ENCODE results near the gene ARHGEF19.
"Not testable (repeated sequence)": the region's sequence is repeated elsewhere in the genome, so short reads cannot be mapped to it uniquely, and the experiment has no call there.

GRCh38 chr1:16215240-16215639 lies 2.8 kb upstream of the ARHGEF19 start:
- not testable (repeated sequence) for TF ChIP-seq MYC (IDR thresholded peaks at IDR 0.05; ENCODE audit: low read depth, low read length); MYC (CRISPR knock-in tag; IDR thresholded peaks at IDR 0.05; ENCODE audit: borderline replicate concordance, low read depth); TRIM28 (IDR thresholded peaks at IDR 0.05); TOE1 (IDR thresholded peaks at IDR 0.05; ENCODE audit: borderline replicate concordance); TOE1 (CRISPR knock-in tag; IDR thresholded peaks at IDR 0.05; ENCODE audit: borderline replicate concordance, low read depth); EZH2 (IDR thresholded peaks at IDR 0.05; ENCODE audit: borderline replicate concordance, low read depth, low read length); PTBP1 (IDR thresholded peaks at IDR 0.05; ENCODE audit: low read depth, low read length); CTCF (IDR thresholded peaks at IDR 0.05 in 2 of 3, conservative IDR thresholded peaks at IDR 0.05 in 1 of 3; ENCODE audit: insufficient read depth in 2 of 3, low read depth in 1 of 3, low read length in 3 of 3); BRF1 (IDR thresholded peaks at IDR 0.05; ENCODE audit: borderline replicate concordance, extremely low read depth, insufficient read length); FOXM1 (IDR thresholded peaks at IDR 0.05; ENCODE audit: low read depth); FOXM1 (CRISPR knock-in tag; IDR thresholded peaks at IDR 0.05; ENCODE audit: low read depth); ARID4B (CRISPR knock-in tag; IDR thresholded peaks at IDR 0.05); XRCC5 (IDR thresholded peaks at IDR 0.05; ENCODE audit: low read depth, low read length); MXI1 (IDR thresholded peaks at IDR 0.05; ENCODE audit: low read depth, low read length); RNF2 (IDR thresholded peaks at IDR 0.05)

Measured in K562 (cell line).